Fibroblast of peridontal ligament (primary cell): ENCODE data around the gene NEK1.
"Not testable (repeated sequence)": the region's sequence is repeated elsewhere in the genome, so short reads cannot be mapped to it uniquely, and the experiment has no call there.

Experiments used
- DNase-seq: peaks from one replicate; pipeline ENCODE4 v3.0.0-alpha.2; 2010; ENCODE audit errors: extremely low read depth

The NEK1 gene

DNA sequence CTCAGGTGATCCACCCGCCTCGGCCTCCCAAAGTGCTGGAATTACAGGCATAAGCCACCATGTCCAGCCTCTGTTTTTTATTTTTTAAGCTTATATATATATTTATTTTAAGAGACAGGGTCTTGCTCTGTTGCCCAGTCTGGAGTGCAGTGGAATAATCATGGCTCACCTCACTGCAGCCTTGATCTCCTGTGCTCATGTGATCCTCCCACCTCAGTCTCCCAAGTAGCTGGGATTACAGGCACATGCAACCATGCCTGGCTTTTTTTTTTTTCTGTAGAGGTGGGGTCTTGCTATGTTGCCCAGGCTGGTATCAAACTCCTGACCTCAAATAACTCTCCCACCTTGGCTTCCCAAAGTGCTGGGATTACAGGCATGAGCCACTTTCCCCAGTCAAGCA, 184.7 kb downstream of the NEK1 start:
- not testable (repeated sequence) for DNase-seq

DNA sequence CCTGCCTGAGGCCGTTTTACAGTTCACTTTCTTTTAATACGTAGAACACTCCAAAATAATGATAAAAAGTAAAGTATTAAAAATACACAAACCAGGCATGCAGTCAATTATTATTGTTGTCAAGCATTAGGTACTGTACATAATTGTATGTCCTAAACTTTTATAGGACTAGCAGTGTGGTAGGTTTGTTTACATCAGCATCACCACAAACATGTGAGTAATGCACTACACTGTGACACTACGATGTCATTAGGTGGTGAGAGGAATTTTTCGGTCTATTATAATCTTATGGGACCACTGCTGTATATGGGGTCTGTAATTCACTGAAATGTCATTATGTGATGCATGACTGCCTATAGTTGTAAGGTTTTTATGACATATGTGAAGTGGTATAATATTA, 192.1 kb downstream of the NEK1 start:
- DNase-seq = no peak

DNA sequence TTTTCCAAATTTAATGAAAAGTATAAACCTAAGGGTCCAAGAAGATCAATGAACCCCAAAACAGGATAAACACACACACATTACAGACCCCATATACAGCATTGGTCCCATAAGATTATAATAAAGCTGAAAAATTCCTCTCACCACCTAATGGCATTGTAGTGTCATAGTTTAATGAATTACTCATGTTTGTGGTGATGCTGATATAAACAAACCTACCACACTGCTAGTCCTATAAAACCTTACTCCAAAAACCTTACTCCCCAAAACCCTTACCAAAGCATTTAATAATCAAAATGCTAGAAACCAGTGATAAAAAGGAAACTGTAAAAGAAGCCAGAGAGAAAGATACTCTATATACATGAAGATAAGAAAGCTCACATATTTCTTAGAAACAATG, 193.5 kb downstream of the NEK1 start:
- DNase-seq = peak; percentile 8

DNA sequence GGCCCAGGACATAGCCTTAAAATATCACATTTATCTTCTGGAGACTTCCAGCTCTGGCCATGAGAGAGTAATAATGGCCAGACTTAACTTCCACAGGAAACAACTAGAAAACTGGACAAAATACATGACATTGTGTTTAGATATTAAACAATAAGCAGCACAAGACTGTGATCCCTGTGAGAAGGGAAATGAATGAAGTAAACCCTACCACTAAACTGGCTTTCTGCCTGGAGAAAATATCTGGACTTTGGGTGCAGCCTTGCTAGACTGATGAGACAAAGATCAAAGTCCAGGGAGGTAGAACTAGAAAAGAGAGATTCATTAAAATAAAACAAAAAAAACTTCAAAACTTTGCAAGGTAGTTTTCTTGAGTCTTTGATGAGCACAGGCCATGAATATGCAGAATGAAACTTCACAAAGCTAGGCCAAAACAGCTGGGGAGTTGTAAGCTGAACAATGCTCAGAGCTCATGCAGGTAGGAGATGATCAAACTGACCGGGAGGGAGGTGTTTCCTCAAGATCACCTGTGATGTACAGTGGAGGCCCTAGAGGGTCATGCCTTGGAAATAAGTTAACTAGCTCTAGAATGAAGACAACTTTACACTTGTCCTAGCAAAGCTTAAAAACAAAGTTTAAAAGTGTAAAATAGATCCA, 194.6 kb downstream of the NEK1 start:
- DNase-seq = no peak

DNA sequence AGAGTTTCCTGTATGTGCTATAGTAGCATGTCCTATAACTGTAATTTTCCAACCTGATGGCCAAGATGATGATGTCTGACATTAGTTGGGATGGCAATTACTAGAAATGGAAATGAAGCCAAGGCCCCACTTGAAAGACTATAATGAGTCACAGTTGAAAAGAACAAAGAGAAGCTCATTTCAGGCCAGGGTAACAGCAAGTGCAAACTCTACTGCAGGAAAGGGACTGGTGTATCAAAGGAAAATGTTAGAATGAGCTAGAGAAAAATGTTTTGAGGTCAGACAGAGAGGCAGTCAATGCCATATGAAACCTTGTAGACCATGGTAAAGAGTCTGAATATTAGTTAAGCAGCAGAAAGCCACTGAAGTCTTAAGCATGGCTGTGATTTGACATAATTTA, 195.4 kb downstream of the NEK1 start:
- no peak for DNase-seq

DNA sequence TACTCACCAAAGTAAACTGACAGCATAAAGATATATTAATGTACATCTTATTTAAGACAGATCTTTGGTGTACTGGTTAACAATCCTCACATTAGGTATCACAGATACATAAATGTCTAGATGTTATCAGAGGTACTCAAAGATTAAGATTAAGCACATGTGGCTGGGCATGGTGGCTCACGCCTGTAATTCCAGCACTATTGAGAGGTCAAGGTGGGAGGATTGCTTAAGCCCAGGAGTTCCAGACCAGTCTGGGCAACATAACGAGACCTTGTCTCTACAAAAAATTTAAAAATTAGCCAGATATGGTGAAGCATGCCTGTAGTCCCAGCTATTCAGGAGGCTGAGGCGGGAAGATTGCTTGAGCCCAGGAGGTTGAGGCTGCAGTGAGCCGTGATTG, 195.9 kb downstream of the NEK1 start:
- DNase-seq = no peak

DNA sequence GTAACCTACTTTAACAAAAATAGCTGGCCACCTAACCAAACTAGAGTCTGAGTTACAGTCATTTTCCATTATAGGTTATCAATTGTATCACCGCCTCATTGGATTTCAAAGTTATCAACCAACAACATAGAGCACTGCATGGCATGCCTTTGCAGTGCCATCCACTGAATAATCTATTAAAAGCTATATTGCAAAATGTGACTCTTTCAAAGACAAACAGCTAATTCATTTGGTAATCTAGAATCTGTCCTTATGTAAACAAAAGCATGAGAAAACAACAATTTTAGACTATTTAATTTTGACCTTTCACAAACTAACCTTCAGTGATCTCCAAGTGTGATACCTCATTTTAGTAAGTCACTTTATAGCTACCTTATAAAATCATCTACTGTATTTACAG, 197.5 kb downstream of the NEK1 start:
- DNase-seq = no peak

DNA sequence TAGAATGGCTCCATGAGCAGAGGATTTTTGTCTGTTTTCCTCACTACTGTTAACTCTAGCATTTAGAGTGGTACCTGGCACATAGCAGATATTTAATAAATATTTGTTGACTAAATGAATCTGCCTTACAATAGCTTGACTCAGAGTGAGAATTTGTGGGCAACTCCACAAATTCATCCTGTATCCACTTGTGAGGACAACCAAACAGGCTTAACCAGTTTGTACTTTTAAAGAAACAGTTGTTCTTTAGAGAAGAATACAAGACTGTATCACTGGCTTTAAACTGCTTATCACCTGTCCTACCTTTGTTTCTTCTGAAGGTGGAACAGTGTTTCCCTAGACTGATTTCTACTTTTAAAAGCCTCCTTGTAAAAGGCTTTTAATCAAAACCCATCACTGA, 200.3 kb downstream of the NEK1 start:
- no peak for DNase-seq

DNA sequence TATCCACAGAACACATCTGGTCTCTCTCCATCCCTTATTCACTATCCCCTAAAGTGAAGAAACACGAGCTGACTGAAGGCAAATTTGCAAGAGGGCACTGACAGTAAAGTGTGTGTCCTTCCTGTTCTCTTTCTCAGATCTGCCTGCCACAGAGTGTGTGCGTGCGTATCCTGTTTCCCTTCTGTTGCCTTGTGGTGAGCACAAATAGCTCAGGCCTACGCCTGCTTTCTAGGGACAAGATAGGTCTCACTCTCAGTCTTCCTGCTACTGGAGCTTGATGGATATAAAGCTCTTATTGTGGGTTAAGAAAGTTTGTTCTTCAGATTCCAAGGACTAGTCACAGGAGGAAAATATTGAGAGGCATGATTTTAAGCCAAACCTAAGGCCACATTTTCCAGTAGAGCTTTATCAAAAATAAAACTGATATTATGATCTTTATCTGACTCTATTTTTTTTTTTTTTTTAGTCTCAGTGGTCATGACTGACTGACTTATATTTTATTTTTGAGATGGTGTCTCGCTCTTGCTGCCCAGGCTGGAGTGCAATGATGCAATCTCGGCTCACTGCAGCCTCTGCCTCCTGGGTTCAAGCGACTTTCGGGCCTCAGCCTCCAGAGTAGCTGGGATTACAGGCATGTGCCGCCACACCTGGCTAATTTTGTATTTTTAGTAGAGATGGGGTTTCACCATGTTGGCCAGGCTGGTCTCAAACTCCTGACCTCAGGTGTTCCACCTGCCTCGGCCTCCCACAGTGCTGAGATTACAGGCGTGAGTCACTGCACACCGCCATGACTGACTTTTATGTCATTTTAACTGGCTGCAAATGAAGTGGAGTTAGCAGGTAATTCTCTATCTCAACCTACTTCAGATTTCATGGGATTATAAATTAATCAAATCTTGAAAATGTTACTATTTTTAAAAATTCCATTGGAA, 201.3 kb downstream of the NEK1 start:
- DNase-seq = peak; percentile 80

DNA sequence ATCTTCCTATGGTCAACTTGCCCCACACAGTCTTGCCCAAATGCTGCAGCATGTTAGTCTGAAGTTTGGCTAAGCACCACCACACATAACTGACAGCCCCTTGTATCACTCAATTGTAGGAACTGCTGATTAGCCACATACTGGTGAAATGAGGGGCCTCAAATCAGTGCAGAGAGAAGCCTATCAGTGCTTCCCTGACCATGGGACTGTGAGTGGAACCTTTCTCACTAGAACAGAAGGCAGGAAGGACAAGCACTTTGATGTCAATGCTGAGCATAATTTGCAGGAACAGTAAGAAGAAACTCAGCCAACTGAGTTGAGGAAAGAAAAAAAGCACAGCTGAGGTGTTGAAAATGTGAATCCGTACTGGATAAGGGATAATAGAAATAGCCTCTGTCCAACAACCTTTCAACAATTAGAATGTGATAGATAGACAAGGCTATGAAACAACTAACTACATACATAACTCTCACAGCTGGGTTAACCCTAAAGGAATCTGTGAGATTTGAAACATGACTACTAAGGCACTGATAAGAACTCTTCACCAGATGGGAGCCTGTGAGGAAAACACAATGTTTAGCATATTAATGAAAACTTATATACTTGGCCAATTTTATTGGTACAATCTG, 205.1 kb downstream of the NEK1 start:
- no peak for DNase-seq

DNA sequence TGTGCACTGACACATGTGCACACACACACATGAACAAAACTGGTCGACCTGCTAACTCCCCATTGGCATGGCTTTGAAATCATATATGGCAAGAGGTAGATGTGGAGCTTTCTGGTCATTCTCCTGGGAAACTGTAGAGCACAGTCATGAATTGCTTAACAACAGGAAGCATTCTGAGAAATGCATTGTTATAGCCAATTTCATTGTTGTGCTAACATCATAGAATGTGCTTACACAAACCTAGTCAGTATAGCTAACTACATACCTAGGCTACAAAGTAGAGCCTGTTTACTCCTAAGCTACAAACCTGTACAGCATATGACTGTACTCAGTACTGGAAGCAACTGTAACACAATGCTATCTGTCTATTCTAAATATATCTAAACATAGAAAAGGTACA, 207.4 kb downstream of the NEK1 start:
- DNase-seq = peak; percentile 56

DNA sequence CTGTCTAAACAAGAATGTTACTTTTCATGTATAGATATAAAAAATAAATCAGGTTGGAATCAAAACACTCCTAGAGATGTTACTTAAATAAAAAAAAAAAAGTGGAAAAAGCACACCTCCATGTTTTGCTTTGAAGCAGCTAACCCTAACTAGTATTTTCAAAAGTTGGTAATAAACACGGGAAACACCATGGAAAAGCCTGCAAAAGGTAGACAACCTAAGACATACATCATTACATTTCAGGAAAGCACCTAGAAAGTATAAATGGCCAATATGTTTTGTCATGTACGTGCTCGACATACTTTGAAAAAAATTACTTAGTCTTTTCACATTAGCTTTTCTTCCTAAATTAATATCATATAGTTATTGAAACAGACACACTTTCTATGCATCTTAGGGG, 211.6 kb downstream of the NEK1 start:
- DNase-seq = no peak

DNA sequence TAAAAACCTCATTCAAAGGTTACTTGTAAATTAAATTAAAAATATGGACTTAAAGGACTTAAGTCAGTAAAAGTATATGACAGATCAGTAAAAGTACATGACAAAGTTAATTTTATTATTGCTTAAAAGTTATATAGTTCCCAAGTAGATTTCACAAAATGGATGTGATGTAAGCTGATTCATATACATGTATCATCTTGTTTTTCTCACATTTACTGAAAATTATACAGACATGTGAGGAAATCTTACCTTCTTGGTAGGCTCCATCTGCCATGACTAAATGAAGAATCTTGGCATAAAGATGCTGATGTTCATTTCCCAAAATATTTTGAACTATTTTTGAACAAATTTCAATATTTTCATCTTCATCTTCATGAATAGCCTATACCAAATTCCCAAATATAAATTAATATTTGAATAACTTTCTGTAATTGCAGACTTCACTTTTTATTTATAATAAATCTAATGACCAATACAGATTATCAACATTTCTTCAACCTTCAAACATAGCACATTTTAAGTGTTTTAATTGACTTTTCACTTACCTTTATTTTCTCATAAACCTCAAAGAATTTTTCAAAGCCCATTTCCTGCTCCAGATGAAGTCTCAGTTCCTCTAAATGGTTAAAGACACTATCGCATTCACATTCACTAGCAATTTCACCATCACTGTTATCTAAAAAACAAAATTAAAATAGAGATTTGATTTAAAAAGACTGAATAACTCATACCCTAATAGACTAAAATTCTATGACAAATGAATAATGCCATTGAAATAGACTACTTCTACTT, 212.2 kb downstream of the NEK1 start:
- DNase-seq = no peak

DNA sequence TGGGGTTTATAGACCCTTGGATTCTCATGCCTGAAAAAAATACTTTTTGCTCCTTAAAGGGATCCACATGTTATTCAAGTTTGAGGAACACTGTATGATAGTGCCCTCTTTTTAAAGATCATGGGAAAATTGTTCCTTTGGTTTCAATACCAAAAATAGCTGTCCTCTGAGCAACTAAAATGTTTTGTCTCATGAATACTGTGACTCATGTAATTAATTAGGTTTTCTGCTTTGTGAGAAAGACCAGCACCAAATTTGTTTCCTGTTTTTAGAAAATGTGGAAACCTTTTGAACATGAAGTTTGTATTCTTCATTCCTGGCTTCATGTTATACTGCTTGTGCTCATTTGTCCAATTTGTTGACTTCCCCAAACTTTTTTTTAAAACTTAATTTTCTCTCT, 214.1 kb downstream of the NEK1 start:
- peak; percentile 86 for DNase-seq

DNA sequence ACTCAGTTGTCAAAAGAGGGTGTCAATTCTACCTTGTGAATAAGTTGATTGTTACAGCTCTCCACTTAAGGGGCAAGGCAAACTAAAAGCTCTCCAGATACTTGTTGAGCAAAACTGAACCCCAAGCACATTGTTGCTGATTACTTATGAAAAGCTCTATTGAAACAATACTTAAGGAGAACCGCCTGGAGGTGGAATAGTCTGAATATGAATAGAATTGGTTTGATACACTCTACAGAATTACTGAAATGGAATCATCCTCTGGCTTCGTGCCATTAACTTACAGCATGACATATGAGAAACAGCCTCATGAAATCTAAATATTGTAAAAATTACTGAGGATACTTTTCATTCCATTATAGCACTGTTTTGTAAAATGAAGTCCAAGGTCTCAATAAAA, 214.6 kb downstream of the NEK1 start:
- DNase-seq = peak; percentile 83

DNA sequence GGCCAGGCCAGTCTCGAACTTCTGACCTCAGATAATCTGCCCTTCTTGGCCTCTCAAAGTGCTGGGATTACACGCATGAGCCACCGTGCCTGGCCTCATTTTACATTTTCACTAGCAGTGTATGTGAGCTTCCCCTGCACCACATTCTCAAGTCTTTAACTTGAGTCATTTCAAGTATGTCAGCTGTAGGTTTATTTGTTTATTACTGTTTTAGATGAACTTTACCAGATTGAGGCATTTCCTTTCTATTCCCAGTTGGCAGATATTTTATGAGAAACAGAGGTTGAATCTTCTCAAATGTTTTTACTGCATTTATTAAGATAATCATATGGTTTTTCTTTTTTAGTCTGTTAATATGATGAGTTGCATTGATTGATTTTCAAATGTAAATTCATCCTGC, 227.0 kb downstream of the NEK1 start:
- peak; percentile 82 for DNase-seq

DNA sequence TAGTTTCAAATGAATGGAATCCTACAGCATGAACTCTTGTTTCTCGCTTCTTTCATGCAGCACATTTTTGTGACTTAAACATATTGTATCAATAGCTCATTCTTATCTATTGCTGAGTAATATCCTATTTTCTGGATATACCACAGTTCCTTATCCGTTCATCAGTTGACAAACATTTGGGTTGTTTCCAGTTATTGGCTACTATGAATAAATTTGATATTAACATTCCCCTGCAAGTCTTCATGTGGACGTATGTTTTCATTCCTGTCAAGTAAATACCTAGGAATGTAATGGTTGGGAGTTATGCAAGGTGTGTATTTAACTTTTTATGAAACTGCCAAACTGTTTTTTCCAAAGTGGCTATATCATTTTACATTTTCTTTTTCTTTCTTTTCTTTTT, 227.6 kb downstream of the NEK1 start:
- peak; percentile 8 for DNase-seq

DNA sequence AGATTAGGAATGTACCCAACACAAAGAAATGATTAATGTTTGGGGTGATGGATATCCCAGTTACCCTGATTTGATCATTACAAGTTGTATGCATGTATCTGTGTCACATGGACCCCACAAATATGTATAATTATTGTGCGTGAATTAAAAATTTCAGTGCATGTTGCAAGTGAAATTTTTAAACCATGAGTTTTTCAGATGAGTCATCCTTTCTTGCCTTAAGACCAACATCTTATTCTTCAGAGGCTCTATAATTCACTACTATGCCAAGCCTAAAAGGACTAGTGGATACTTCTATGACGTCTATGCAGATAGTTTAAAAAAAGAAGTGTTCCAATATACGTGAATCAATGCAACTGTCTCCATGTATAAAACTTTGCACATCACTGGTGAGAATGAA, 228.7 kb downstream of the NEK1 start:
- peak; percentile 99 for DNase-seq

DNA sequence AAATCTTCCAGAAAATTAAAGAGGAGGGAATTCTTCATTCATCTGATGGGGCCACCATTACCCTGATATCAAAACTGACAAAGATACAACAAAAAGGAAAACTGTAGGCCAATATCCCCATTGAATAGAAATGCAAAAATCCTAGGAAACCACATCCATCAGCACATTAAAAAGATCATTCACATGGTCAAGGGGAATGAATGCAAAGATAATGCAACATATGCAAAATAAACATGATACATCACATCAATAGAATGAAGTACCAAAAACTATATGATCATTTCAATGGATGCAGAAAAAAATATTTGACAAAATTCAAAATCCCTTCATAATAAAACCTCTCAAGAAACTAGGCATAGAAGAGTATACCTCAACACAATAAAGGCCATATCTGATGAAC, 232.7 kb downstream of the NEK1 start:
- DNase-seq = no peak

DNA sequence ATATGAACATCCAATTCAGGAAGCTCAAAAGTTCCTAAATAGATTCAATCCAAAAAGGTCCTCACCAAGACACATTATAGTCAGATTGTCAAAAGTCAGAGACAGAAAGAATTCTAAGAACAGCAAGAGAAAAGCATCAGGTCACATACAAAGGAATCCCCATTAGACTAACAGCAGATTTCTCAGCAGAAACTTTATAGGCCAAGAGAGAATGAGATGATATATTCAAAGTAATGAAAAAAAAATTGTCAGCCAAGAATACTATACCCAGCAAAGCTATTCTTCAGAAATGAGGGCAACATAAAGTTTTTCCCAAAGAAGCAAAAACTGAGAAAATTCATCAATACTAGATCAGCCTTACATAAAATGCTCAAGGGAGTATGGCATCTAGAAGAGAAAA, 235.0 kb downstream of the NEK1 start:
- no peak for DNase-seq

DNA sequence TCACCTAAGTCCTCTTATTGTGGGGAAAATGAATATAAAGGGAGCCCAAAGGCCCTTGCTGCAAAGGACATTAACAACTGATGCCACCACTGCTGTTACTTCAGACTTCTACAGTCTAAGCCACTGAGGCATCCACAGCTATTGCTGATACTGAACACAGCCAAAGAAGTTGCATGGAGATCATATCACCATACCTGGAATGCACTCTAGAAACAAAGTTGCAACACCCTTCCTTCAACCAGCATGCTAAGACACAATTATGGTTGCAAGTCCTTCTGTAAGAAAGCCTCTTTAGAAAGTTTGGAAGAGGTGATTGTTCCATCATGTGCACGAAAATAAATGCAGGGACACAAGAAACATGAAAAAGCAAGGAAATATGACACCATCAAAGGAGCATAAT, 236.0 kb downstream of the NEK1 start:
- no peak for DNase-seq

DNA sequence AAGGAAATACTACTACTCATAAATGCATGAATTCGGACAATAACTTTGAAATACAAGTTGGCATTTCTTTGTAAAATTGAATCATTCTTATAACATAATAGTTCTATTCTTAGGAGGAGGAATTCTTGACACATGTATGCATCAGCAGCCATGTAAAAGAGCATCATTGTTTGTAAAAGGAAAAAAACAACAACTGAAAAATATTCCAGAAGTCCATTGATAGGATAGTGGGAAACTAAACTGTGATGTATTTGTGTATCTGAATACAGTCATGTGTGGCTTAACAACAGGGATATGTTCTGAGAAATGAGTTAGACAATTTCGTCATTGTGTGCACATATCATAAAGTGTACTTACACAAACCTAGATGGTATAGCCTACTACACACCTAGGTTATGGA, 239.6 kb downstream of the NEK1 start:
- DNase-seq = no peak
